Endometrial microvascular endothelial cells (primary cell): ENCODE data around the gene TMEM239. TPM values are rescaled to one million over a fixed set of nuclear protein-coding genes. Genes with fewer than 3 reads are reported as not detected.
"Not testable (repeated sequence)": the region's sequence is repeated elsewhere in the genome, so short reads cannot be mapped to it uniquely, and the experiment has no call there.

Experiments
- in situ Hi-C: cut with HindIII; loops from 2 replicates; pipeline ENCODE4 v1.10.0; 2017; ENCODE audit warnings: low sequenced_read_pairs, low pct_unique_long_range_greater_than_20kb; ENCODE audit errors: inconsistent ontology term
- total RNA-seq: library from RNA; depleted of rRNA; stranded (reverse); fragments of >200 nt; gene quantifications from one replicate; pipeline ENCODE4 v1.2.3, GENCODE V29; 2015; ENCODE audit errors: inconsistent ontology term

The TMEM239 gene
- total RNA-seq, 1 donor from 2014 or later = not detected

GRCh38 chr20:2817341-2817726 is 1.2 kb downstream of the TMEM239 start:
- in situ Hi-C loops = no loop called here

GRCh38 chr20:2817891-2818595 is 1.9 kb downstream of the TMEM239 start:
- in situ Hi-C loops = no loop called here

- in situ Hi-C loops = no loop called here
Observed at GRCh38 chr20:2820084-2820895, 4.1 kb downstream of the TMEM239 start.

DNA sequence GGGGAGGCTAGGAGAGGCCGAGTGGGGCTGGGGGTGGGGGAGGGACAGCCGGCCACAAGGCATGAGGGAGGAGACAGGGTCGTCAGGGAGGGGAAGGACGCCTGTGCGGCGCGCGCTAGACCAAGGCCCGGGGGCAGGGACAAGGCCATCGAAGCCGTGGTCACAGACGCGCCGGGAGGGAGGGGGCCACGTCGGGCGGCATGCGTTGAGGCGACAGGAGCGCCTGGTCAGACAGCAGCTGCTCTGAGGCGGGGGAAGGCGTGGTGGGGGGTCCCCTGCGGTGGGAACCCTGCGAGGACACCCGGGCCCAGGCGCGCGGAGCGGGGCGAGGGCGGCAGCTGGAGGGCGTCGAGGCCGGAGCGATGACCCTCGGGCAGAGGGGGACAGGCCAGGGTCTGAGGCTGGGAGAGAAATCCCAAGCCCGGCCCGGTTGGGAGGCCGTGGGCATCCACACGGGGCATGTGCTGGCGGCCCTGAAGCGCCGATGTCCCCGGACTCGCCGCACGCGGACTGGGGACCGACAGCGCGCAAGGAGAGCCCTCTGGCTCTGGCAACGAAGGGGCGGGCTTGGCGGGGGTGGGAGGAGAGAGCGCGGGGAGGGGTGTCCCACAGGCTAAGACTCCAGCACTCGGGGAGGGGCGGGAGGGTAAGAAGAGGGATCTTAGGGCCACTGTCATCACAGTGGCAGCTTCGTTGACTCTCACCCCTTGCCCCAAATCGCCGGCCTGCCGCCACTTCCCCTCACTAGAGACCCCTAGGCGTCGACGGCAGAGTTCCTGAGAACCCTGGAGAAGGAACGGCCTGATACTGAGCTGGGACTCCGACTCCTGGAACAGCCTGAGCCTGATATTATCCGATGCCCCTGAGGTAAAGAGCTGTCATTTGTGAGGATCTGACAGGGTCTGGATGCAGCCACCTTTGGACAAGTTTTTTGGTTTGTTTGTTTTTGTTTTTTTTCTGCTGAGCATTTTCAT is 5.0 kb downstream of the TMEM239 start:
- in situ Hi-C loops = no loop called here

- in situ Hi-C loops = no loop called here
Observed at GRCh38 chr20:2822073-2822472, 5.9 kb downstream of the TMEM239 start.

- in situ Hi-C loops = no loop called here
Observed at GRCh38 chr20:2825761-2826160, 9.6 kb downstream of the TMEM239 start.

GRCh38 chr20:2826655-2827054 is 10.5 kb downstream of the TMEM239 start:
- in situ Hi-C loops = no loop called here

DNA sequence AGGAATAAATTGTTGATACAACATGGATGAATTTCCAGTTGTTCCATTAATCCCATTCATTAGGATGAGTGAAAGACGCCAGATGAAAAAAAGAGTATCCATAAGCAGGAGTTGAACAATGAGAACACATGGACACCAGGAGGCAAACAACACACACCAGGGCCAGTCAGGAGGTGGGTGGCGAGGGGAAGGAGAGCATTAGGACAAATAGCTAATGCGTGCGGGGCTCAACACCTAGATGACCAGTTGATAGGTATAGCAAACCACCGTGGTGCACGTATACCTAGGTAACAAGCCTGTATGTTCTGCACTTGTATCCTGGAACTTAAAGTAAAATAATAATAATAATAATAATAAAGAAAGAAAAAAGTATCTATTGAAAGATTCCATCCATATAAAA is 13.2 kb downstream of the TMEM239 start:
- in situ Hi-C loops = no loop called here

- in situ Hi-C loops = not testable (repeated sequence)
Observed at GRCh38 chr20:2831206-2831605, 15.0 kb downstream of the TMEM239 start.

- in situ Hi-C loops = no loop called here
Observed at GRCh38 chr20:2833761-2834160, 17.6 kb downstream of the TMEM239 start.

DNA sequence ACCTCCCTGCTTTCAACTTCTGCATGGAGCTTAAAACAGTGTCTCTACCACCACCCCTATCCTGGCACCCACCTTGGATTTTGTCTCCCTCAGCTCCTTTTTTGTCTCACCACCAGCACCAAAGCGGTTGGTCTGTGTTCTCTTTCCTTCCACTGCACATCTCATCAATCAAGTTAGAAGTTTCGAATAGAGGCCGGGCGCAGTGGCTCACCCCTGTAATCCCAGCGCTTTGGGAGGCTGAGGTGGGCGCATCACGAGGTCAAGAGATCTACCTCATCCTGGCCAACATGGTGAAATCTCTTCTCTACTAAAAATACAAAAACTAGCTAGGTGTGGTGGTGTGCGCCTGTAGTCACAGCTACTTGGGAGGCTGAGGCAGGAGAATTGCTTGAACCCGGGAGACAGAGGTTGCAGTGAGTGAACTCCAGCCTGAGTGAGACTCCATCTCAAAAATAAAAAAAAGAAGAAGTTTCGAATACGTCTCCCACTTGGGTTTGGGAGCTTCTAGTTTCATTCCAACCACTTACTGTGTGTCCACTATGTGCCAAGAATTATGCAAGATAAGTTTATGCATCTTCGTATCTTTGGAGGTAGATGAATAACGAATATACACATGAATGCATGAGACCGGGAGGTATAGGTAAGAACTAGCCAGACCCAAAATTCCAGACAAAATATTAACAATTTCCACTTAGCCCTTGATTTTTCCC is 18.4 kb downstream of the TMEM239 start:
- in situ Hi-C loops = no loop called here

DNA sequence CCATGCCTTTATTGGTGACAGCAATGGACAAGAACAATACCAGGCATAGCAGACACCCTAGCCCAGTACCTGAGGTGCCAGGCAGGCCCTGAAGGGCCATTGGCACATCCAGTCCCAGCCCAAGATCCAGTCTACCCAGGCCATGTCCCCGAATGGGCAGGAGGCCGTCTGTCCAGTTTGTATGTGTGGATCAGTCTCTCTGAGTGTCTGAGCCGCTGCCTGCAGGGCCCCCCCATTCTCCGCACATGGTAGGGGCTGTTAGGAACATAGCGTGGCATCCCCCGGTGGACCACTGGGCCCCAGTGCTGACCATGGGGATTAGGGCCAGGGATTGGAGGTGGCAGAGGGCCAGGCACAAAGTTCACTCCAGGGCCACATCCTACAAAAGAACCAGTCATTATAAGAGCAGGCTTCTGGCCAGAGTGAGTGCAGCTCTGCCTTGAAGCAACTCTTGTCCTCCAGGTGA is 19.2 kb downstream of the TMEM239 start:
- in situ Hi-C loops = no loop called here

DNA sequence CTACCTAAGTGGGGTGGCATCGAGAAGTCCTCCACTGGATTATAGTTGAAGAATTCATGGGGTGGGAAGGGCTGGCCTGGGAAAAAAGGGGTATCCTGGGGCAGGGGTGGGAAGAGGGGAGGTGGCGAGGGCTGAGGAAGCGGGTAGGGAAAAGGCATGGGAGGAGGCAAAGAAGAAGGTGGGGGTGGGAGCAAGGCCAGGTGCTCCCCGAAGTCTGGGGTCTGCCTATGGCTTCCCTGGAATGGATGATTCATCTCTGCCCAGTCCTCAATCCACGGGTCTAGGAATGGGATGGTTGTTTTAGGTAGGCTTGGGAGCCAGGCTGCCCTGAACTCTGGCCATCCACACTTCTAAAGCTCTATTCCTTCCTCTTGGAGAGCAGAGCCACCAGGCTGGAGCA is 19.9 kb downstream of the TMEM239 start:
- in situ Hi-C loops = no loop called here

DNA sequence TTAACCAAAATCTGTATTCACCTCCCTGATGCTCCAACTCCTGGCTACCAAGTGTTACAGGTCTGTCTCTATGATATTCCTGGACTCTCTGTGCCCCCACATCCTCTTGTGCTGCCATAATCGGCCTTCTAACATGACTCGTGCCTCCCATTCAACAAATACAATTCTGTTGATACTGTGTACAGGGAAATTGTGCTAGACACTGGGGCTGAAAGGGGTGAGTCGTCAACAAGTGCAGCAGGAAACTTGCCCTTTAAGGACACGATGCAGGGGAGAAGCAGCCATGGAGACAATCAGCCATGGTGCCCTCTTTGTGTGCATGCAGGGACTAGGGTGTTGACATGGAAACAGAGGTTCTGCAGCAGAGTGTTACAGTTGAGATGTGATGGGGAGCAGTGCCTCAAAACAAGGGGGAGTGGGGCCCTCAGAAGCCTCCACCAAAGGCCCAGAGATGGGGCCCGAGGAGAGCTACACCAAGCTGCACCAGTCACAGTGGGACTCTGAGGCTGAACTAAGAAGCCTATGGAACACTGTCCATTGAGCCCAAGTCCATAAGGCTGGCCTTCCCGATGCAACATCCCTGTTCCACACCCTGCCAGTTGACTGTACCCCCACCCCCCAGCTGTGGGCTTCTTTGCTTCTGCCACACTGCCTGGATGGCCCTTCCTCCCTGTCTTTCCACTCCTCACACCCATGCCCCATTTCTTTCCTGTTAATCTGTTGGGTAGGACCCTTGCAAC is 21.2 kb downstream of the TMEM239 start:
- in situ Hi-C loops = no loop called here

GRCh38 chr20:2838170-2838797 is 22.1 kb downstream of the TMEM239 start:
- in situ Hi-C loops = no loop called here

- in situ Hi-C loops = no loop called here
Observed at GRCh38 chr20:2838847-2839671, 22.9 kb downstream of the TMEM239 start.

- in situ Hi-C loops = no loop called here
Observed at GRCh38 chr20:2839732-2840137, 23.6 kb downstream of the TMEM239 start.
